ENCODE data around the gene SEMA6A. TPM values are rescaled to one million over a fixed set of nuclear protein-coding genes. Genes with fewer than 3 reads are reported as not detected.

The SEMA6A gene
- total RNA-seq, 2 experiments from 2014 or later, result not detected

DNA sequence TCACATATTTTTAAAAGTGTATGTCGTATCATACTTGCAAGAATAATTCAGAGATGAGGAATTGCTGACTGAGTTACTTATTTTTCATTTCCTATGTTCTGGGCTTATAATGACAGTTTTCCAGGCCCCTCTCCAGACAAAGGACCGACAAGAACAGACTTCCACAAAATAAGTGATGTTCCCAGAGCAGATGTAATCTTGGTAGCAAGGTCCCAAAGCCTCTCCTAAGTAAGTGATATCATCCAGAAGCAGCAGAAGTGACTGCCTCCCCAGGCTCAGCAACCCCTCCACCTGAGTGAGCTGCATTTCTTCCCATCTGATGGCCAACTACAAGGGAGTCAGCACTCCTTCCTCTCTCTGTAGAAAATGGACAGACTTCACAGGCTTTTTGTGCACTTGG lies 57.1 kb downstream of the SEMA6A start:
- Mint-ChIP-seq H3K4me1 (ENCODE audit: low read depth) (no peaks in the 10 kb centered on the region), H3K27me3 (no peaks in the 10 kb centered on the region), H3K4me3 (no peak overlapping the region), H3K36me3 (ENCODE audit: low read depth) (no peaks in the 10 kb centered on the region), H3K27ac (no peak overlapping the region), H3K9me3 (no peaks in the 10 kb centered on the region)
- ChIA-PET CTCF (no interaction called here), POLR2A (no interaction called here)
- no peaks in the 10 kb centered on the region for H3K27me3 ChIP-seq (ENCODE audit: control insufficient read depth in 1 of 2, insufficient read depth in 2 of 2, low read length in 2 of 2)
- H3K36me3 ChIP-seq (ENCODE audit: insufficient read depth, low read length), result no peaks in the 10 kb centered on the region
- TF ChIP-seq, protein P1, sequence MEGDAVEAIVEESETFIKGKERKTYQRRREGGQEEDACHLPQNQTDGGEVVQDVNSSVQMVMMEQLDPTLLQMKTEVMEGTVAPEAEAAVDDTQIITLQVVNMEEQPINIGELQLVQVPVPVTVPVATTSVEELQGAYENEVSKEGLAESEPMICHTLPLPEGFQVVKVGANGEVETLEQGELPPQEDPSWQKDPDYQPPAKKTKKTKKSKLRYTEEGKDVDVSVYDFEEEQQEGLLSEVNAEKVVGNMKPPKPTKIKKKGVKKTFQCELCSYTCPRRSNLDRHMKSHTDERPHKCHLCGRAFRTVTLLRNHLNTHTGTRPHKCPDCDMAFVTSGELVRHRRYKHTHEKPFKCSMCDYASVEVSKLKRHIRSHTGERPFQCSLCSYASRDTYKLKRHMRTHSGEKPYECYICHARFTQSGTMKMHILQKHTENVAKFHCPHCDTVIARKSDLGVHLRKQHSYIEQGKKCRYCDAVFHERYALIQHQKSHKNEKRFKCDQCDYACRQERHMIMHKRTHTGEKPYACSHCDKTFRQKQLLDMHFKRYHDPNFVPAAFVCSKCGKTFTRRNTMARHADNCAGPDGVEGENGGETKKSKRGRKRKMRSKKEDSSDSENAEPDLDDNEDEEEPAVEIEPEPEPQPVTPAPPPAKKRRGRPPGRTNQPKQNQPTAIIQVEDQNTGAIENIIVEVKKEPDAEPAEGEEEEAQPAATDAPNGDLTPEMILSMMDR (IDR thresholded peaks at IDR 0.05), result no peak
- no peaks in the 10 kb centered on the region for H3K9me3 ChIP-seq (ENCODE audit: control insufficient read depth in 1 of 2, insufficient read depth in 1 of 2, low read length in 2 of 2)
- no peak overlapping the region for H3K4me3 ChIP-seq (ENCODE audit: low read length)
- ATAC-seq (ENCODE audit: poor library complexity) (no peak), DNase-seq (no peak)
- intact Hi-C loops (cut with DNase I, micrococcal nuclease), result no loop called here
- H3K27ac ChIP-seq (ENCODE audit: low read depth in 1 of 2, low read length in 2 of 2), result no peak overlapping the region
- H3K4me1 ChIP-seq (ENCODE audit: insufficient read depth, low read length), result no peaks in the 10 kb centered on the region

DNA sequence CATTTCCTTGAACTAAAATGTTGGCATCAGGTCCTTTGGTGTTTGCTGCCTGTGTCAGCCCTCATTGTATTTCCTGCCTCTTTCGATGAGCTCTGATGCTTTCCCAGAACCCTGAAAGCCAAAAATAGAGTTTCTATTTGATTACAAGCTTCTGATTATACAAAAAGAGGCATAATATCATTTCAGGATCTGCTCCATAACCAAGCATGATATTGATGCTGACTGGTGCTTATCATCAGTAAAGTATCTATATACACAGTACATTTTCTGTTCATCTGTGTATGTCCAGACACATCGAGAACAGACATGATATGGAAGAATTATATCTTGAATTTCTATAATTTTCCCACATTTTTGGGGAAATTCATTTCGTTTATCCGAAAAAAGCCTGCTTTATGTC lies 58.6 kb downstream of the SEMA6A start:
- no peaks in the 10 kb centered on the region for H3K27me3 Mint-ChIP-seq
- no peaks in the 10 kb centered on the region for H3K4me1 ChIP-seq (ENCODE audit: insufficient read depth, low read length)
- H3K27ac ChIP-seq (ENCODE audit: low read depth in 1 of 2, low read length in 2 of 2), result no peak overlapping the region
- no peaks in the 10 kb centered on the region for H3K4me1 Mint-ChIP-seq (ENCODE audit: low read depth)
- no peaks in the 10 kb centered on the region for H3K9me3 ChIP-seq (ENCODE audit: control insufficient read depth in 1 of 2, insufficient read depth in 1 of 2, low read length in 2 of 2)
- no peaks in the 10 kb centered on the region for H3K27me3 ChIP-seq (ENCODE audit: control insufficient read depth in 1 of 2, insufficient read depth in 2 of 2, low read length in 2 of 2)
- no peak for DNase-seq
- ATAC-seq (ENCODE audit: poor library complexity), result no peak
- H3K4me3 ChIP-seq (ENCODE audit: low read length), result no peak overlapping the region
- no peak overlapping the region for H3K27ac Mint-ChIP-seq
- H3K4me3 Mint-ChIP-seq, result no peak overlapping the region
- POLR2A ChIA-PET, result no interaction called here
- TF ChIP-seq, protein P1 (IDR thresholded peaks at IDR 0.05), result no peak
- H3K36me3 ChIP-seq (ENCODE audit: insufficient read depth, low read length), result no peaks in the 10 kb centered on the region
- no peaks in the 10 kb centered on the region for H3K9me3 Mint-ChIP-seq
- CTCF ChIA-PET, result no interaction called here
- intact Hi-C loops (cut with DNase I, micrococcal nuclease), result no loop called here
- H3K36me3 Mint-ChIP-seq (ENCODE audit: low read depth), result no peaks in the 10 kb centered on the region

DNA sequence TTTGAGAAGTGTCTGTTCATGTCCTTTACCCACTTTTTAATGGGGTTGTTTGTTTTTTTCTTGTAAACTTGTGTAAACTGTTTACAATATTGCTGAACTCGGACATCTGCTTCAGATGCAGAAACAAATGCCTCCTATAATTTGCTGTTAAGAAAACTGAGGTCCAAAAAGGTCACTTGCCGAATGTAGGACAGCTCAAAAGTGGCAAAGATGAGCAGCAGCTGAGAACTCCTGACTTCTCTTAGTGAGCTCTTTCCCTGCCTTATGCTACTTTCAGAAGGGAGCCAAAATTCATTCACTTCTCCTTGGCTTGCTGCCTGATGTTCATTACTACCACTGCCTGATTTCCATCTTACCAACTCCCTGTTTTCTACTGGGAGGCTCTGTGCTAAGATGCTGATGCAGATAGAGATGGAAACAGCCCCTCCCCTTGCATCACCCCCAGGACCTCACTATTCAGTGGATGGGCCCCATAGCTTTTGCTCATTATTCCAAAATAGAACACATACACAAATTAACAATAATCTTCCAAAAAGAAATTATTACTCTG lies 60.1 kb downstream of the SEMA6A start:
- POLR2A ChIA-PET, result no interaction called here
- H3K36me3 ChIP-seq (ENCODE audit: insufficient read depth, low read length), result no peaks in the 10 kb centered on the region
- ATAC-seq (ENCODE audit: poor library complexity) (no peak), DNase-seq (no peak)
- Mint-ChIP-seq H3K27me3 (no peaks in the 10 kb centered on the region), H3K27ac (no peak overlapping the region), H3K4me3 (no peak overlapping the region), H3K4me1 (ENCODE audit: low read depth) (no peaks in the 10 kb centered on the region), H3K9me3 (no peaks in the 10 kb centered on the region), H3K36me3 (ENCODE audit: low read depth) (no peaks in the 10 kb centered on the region)
- CTCF ChIA-PET, result no interaction called here
- TF ChIP-seq, protein P1 (IDR thresholded peaks at IDR 0.05), result no peak
- H3K9me3 ChIP-seq (ENCODE audit: control insufficient read depth in 1 of 2, insufficient read depth in 1 of 2, low read length in 2 of 2), result no peaks in the 10 kb centered on the region
- no peak overlapping the region for H3K27ac ChIP-seq (ENCODE audit: low read depth in 1 of 2, low read length in 2 of 2)
- intact Hi-C loops (cut with DNase I, micrococcal nuclease), result no loop called here
- H3K4me3 ChIP-seq (ENCODE audit: low read length), result no peak overlapping the region
- H3K4me1 ChIP-seq (ENCODE audit: insufficient read depth, low read length), result no peaks in the 10 kb centered on the region
- H3K27me3 ChIP-seq (ENCODE audit: control insufficient read depth in 1 of 2, insufficient read depth in 2 of 2, low read length in 2 of 2), result no peaks in the 10 kb centered on the region
